NCI-H526 (cell line): ENCODE data around the gene KRTAP5-3.

ENCODE experiments used
- DNase-seq, 2 experiments: peaks; one replicate each; lab custom pipeline; 2025; lab: John Stamatoyannopoulos, UW

The KRTAP5-3 gene

GRCh38 chr11:1642288-1643145 is 34.3 kb upstream of the KRTAP5-3 start:
- DNase-seq, result no peak

- no peak for DNase-seq
Measured at GRCh38 chr11:1641096-1641495, 32.8 kb upstream of the KRTAP5-3 start.

- DNase-seq, result peak; percentile 42 to 88
Measured at GRCh38 chr11:1640076-1640946, 32.0 kb upstream of the KRTAP5-3 start.

GRCh38 chr11:1639666-1640065 is 31.4 kb upstream of the KRTAP5-3 start:
- DNase-seq, result no peak

GRCh38 chr11:1639102-1639620 is 30.9 kb upstream of the KRTAP5-3 start:
- peak; percentile 16 to 29 for DNase-seq

GRCh38 chr11:1638344-1638743 is 30.1 kb upstream of the KRTAP5-3 start:
- no peak for DNase-seq

GRCh38 chr11:1637628-1638027 is 29.4 kb upstream of the KRTAP5-3 start:
- no peak for DNase-seq

GRCh38 chr11:1636291-1636950 is 28.2 kb upstream of the KRTAP5-3 start:
- DNase-seq, result no peak

- no peak for DNase-seq
Measured at GRCh38 chr11:1633864-1634263, 25.6 kb upstream of the KRTAP5-3 start.

GRCh38 chr11:1632053-1632714 is 23.9 kb upstream of the KRTAP5-3 start:
- DNase-seq, result no peak

- DNase-seq, result no peak
Measured at GRCh38 chr11:1631066-1631568, 22.9 kb upstream of the KRTAP5-3 start.

GRCh38 chr11:1630271-1630670 is 22.0 kb upstream of the KRTAP5-3 start:
- no peak for DNase-seq

GRCh38 chr11:1629326-1630185 is 21.3 kb upstream of the KRTAP5-3 start, which contains the start of gene KRTAP5-5:
Gene KRTAP5-5 (plus strand): TSS chr11:1629775. CDS start chr11:1629841, 66 bp downstream.
- no peak for DNase-seq

- DNase-seq, result peak in 1 of 2 experiments; percentile 78
Measured at GRCh38 chr11:1628506-1629325, 20.5 kb upstream of the KRTAP5-3 start.

GRCh38 chr11:1625541-1625940 is 17.3 kb upstream of the KRTAP5-3 start:
- DNase-seq, result no peak

GRCh38 chr11:1624621-1625020 is 16.4 kb upstream of the KRTAP5-3 start:
- no peak for DNase-seq

- DNase-seq, result no peak
Measured at GRCh38 chr11:1623716-1624115, 15.5 kb upstream of the KRTAP5-3 start.

- DNase-seq, result no peak
Measured at GRCh38 chr11:1622086-1622485, 13.8 kb upstream of the KRTAP5-3 start, which contains the start of gene KRTAP5-4. Gene KRTAP5-4 (minus strand): TSS chr11:1622138. CDS start chr11:1622093, 45 bp downstream.

- DNase-seq, result no peak
Measured at GRCh38 chr11:1619449-1619848, 11.2 kb upstream of the KRTAP5-3 start.
